HEK293 (cell line): Measurements from ENCODE around the gene NELFE.

Experiments
- ATF2 ChIP-seq: fragments of 450-650 bp; formaldehyde crosslinking; IDR thresholded peaks from 2 replicates; pipeline ENCODE4 v1.5.1; 2016; ENCODE audit warnings: missing biosample characterization, missing genetic modification characterization, low read depth
- CTCF ChIP-seq: fragments of 450-650 bp; formaldehyde crosslinking; IDR thresholded peaks from 2 replicates; pipeline ENCODE4 v1.5.1; 2016; ENCODE audit warnings: missing biosample characterization, missing genetic modification characterization
- GFI1B ChIP-seq: fragments of 450-650 bp; formaldehyde crosslinking; IDR thresholded peaks from 2 replicates; pipeline ENCODE4 v1.5.1; 2016; ENCODE audit warnings: missing biosample characterization, missing genetic modification characterization
- MZF1 ChIP-seq: fragments of 450-650 bp; formaldehyde crosslinking; IDR thresholded peaks from 2 replicates; pipeline ENCODE4 v1.5.1; 2017; ENCODE audit warnings: missing biosample characterization, missing genetic modification characterization, borderline replicate concordance
- PBX3 ChIP-seq: sonication (generic); formaldehyde crosslinking; IDR thresholded peaks from 2 replicates; pipeline ENCODE4 v1.8.1; 2022; ENCODE audit warnings: mild to moderate bottlenecking, moderate library complexity, missing genetic modification reagents
- PRDM10 ChIP-seq: fragments of 450-650 bp; formaldehyde crosslinking; IDR thresholded peaks from 2 replicates; pipeline ENCODE4 v1.5.1; 2016; ENCODE audit warnings: missing biosample characterization, missing genetic modification characterization
- SP3 ChIP-seq: fragments of 450-650 bp; formaldehyde crosslinking; IDR thresholded peaks from 2 replicates; pipeline ENCODE4 v1.5.1; 2016; ENCODE audit warnings: missing biosample characterization, missing genetic modification characterization
- TRIM28 ChIP-seq: IDR thresholded peaks from 2 replicates; pipeline ENCODE4 v1.6.1; 2011; ENCODE audit warnings: low read length, control low read depth, borderline replicate concordance
- ZNF121 ChIP-seq: fragments of 450-650 bp; formaldehyde crosslinking; IDR thresholded peaks from 2 replicates; pipeline ENCODE4 v1.5.1; 2016; ENCODE audit warnings: missing biosample characterization, missing genetic modification characterization
- ZNF140 ChIP-seq: fragments of 450-650 bp; formaldehyde crosslinking; IDR thresholded peaks from 2 replicates; pipeline ENCODE4 v1.5.1; 2016; ENCODE audit warnings: missing biosample characterization, missing genetic modification characterization
- ZNF184 ChIP-seq: fragments of 450-650 bp; IDR thresholded peaks from 2 replicates; pipeline ENCODE4 v1.5.1; 2018; ENCODE audit warnings: missing biosample characterization, mild to moderate bottlenecking, missing genetic modification characterization
- ZNF239 ChIP-seq: fragments of 450-650 bp; formaldehyde crosslinking; IDR thresholded peaks from 2 replicates; pipeline ENCODE4 v1.5.1; 2016; ENCODE audit warnings: missing biosample characterization, missing genetic modification characterization
- ZNF280D ChIP-seq: fragments of 450-650 bp; formaldehyde crosslinking; IDR thresholded peaks from 2 replicates; pipeline ENCODE4 v1.5.1; 2016; ENCODE audit warnings: missing biosample characterization, missing genetic modification characterization
- ZNF302 ChIP-seq: fragments of 450-650 bp; formaldehyde crosslinking; IDR thresholded peaks from 2 replicates; pipeline ENCODE4 v1.5.1; 2016; ENCODE audit warnings: missing biosample characterization, missing genetic modification characterization, low read depth
- ZNF423 ChIP-seq: fragments of 450-650 bp; formaldehyde crosslinking; IDR thresholded peaks from 2 replicates; pipeline ENCODE4 v1.5.1; 2016; ENCODE audit warnings: missing biosample characterization, missing genetic modification characterization
- ZNF449 ChIP-seq: fragments of 450-650 bp; formaldehyde crosslinking; IDR thresholded peaks from 2 replicates; pipeline ENCODE4 v1.5.1; 2017; ENCODE audit warnings: missing biosample characterization, mild to moderate bottlenecking, missing genetic modification characterization, moderate library complexity
- ZNF48 ChIP-seq: fragments of 450-650 bp; formaldehyde crosslinking; IDR thresholded peaks from 2 replicates; pipeline ENCODE4 v1.5.1; 2016; ENCODE audit warnings: missing biosample characterization, missing genetic modification characterization
- ZNF558 ChIP-seq: fragments of 450-650 bp; formaldehyde crosslinking; IDR thresholded peaks from 2 replicates; pipeline ENCODE4 v1.5.1; 2016; ENCODE audit warnings: missing biosample characterization, missing genetic modification characterization
- ZNF658 ChIP-seq: fragments of 450-650 bp; formaldehyde crosslinking; IDR thresholded peaks from 2 replicates; pipeline ENCODE4; 2016; ENCODE audit warnings: missing biosample characterization, missing genetic modification characterization
- ZNF692 ChIP-seq: fragments of 450-650 bp; formaldehyde crosslinking; IDR thresholded peaks from 2 replicates; pipeline ENCODE4 v1.5.1; 2016; ENCODE audit warnings: missing biosample characterization, missing genetic modification characterization
- ZNF707 ChIP-seq: fragments of 450-650 bp; formaldehyde crosslinking; IDR thresholded peaks from 2 replicates; pipeline ENCODE4 v1.5.1; 2016; ENCODE audit warnings: missing biosample characterization, missing genetic modification characterization
- ZNF777 ChIP-seq: fragments of 450-650 bp; formaldehyde crosslinking; IDR thresholded peaks from 2 replicates; pipeline ENCODE4 v1.5.1; 2017; ENCODE audit warnings: missing biosample characterization, missing genetic modification characterization, borderline replicate concordance
- ZSCAN4 ChIP-seq: fragments of 450-650 bp; formaldehyde crosslinking; IDR thresholded peaks from 2 replicates; pipeline ENCODE4 v1.5.1; 2017; ENCODE audit warnings: missing biosample characterization, missing genetic modification characterization

NELFE gene

GRCh38 chr6:31971279-31971992 lies 12.7 kb upstream of the NELFE start (continued):
- no peak for TF ChIP-seq ZNF692 (tag by site-specific recombination)
- TF ChIP-seq PBX3 (CRISPR knock-in tag): 0 out of 2 replicates have a peak, but pooled peaks have one; percentile 18
- no peak for TF ChIP-seq CTCF (tag by site-specific recombination)
- TF ChIP-seq ZNF707 (tag by site-specific recombination): no peak; the same call in 1 of the 2 replicates
- no peak for TF ChIP-seq ZNF48 (tag by site-specific recombination)
- TF ChIP-seq ZNF184 (tag by site-specific recombination): 0 out of 2 replicates have a peak, but pooled peaks have one; percentile 8
- TF ChIP-seq TRIM28: 0 out of 2 replicates have a peak, but pooled peaks have one; percentile 30
- TF ChIP-seq ZNF658 (tag by site-specific recombination): no peak
- no peak for TF ChIP-seq GFI1B (tag by site-specific recombination)
- TF ChIP-seq PRDM10 (tag by site-specific recombination): no peak
- TF ChIP-seq ZSCAN4 (tag by site-specific recombination): no peak
- no peak for TF ChIP-seq ZNF239 (tag by site-specific recombination)
- TF ChIP-seq MZF1 (tag by site-specific recombination): 0 out of 2 replicates have a peak, but pooled peaks have one; percentile 44
- no peak for TF ChIP-seq ZNF302 (tag by site-specific recombination)
- peak; percentile 89; the same call in 1 of the 2 replicates for TF ChIP-seq ZNF280D
- peak; percentile 100 for TF ChIP-seq ATF2
- no peak for TF ChIP-seq ZNF449 (tag by site-specific recombination)
- TF ChIP-seq ZNF777 (tag by site-specific recombination): no peak
- no peak for TF ChIP-seq ZNF121 (tag by site-specific recombination)
- TF ChIP-seq ZNF558: peak; percentile 58; the same call in 1 of the 2 replicates
- TF ChIP-seq ZNF423 (tag by site-specific recombination): no peak
- no peak for TF ChIP-seq SP3 (tag by site-specific recombination)
- TF ChIP-seq ZNF140 (tag by site-specific recombination): no peak
